MM.1S (cell line): ENCODE data around the gene ABCB8.

Experiments
- DNase-seq: peaks from one replicate; pipeline ENCODE4 v3.0.0-alpha.2; 2015
- H2AFZ ChIP-seq: fragments of 300-600 bp; sonication (generic); 2 replicates; pipeline ENCODE4 v1.6.0; 2016; ENCODE audit warnings: antibody characterized with exemption, low read length
- H3F3A ChIP-seq: fragments of 300-600 bp; sonication (generic); 2 replicates; pipeline ENCODE4 v1.6.1; 2016; ENCODE audit warnings: mild to moderate bottlenecking, antibody characterized with exemption, low read length, moderate library complexity, mixed read lengths; ENCODE audit not compliant: insufficient read depth
- H3K27ac ChIP-seq: fragments of 300-600 bp; sonication (generic); 2 replicates; pipeline ENCODE4 v1.5.1; 2016; ENCODE audit warnings: mild to moderate bottlenecking, low read length
- H3K27me3 ChIP-seq: fragments of 300-600 bp; sonication (generic); replicated peaks from 2 replicates; pipeline ENCODE4 v1.6.0; 2016; ENCODE audit warnings: low read length; ENCODE audit not compliant: insufficient read depth
- H3K36me3 ChIP-seq: fragments of 300-600 bp; sonication (generic); replicated peaks from 2 replicates; pipeline ENCODE4 v1.6.1; 2016; ENCODE audit warnings: mild to moderate bottlenecking, low read length, mixed read lengths; ENCODE audit not compliant: insufficient read depth
- H3K4me1 ChIP-seq: fragments of 300-600 bp; sonication (generic); 2 replicates; pipeline ENCODE4 v1.6.1; 2016; ENCODE audit warnings: low read length, mixed read lengths
- H3K4me2 ChIP-seq: fragments of 300-600 bp; sonication (generic); 2 replicates; pipeline ENCODE4 v1.6.0; 2016; ENCODE audit warnings: low read depth, low read length
- H3K4me3 ChIP-seq: fragments of 300-600 bp; sonication (generic); 2 replicates; pipeline ENCODE4 v1.5.1; 2016; ENCODE audit warnings: low read length, mixed read lengths
- H3K79me2 ChIP-seq: fragments of 300-600 bp; sonication (generic); 2 replicates; pipeline ENCODE4 v1.6.1; 2016; ENCODE audit warnings: mixed run types, low read length, mixed read lengths
- H3K9ac ChIP-seq: fragments of 300-600 bp; sonication (generic); 2 replicates; pipeline ENCODE4 v1.6.1; 2016; ENCODE audit warnings: low read length, mixed read lengths
- H3K9me2 ChIP-seq: fragments of 300-600 bp; sonication (generic); replicated peaks from 2 replicates; pipeline ENCODE4 v1.6.1; 2016; ENCODE audit warnings: mild to moderate bottlenecking, low read length, mixed read lengths; ENCODE audit not compliant: insufficient read depth
- H3K9me3 ChIP-seq: fragments of 300-600 bp; sonication (generic); replicated peaks from 2 replicates; pipeline ENCODE4 v1.6.1; 2016; ENCODE audit warnings: mild to moderate bottlenecking, low read length, mixed read lengths; ENCODE audit not compliant: insufficient read depth
- H4K20me1 ChIP-seq: fragments of 300-600 bp; sonication (generic); 2 replicates; pipeline ENCODE4 v1.6.1; 2016; ENCODE audit warnings: mild to moderate bottlenecking, low read length, moderate library complexity, mixed read lengths; ENCODE audit not compliant: insufficient read depth
- EZH2 ChIP-seq: fragments of 300-600 bp; sonication (generic); optimal IDR thresholded peaks from 2 replicates; pipeline ENCODE3; 2017; ENCODE audit warnings: low read depth, mild to moderate bottlenecking, antibody characterized with exemption, low read length, mixed read lengths
- EZH2phosphoT487 ChIP-seq: fragments of 300-600 bp; sonication (generic); IDR thresholded peaks from 2 replicates; pipeline ENCODE4 v1.6.1; 2018; ENCODE audit warnings: antibody characterized with exemption, low read length
- TF ChIP-seq, protein P1 (sequence below): fragments of 300-600 bp; sonication (generic); IDR thresholded peaks from 2 replicates; pipeline ENCODE4 v1.5.1; 2016; ENCODE audit warnings: antibody characterized with exemption, low read length, mixed read lengths

ABCB8 gene

DNA sequence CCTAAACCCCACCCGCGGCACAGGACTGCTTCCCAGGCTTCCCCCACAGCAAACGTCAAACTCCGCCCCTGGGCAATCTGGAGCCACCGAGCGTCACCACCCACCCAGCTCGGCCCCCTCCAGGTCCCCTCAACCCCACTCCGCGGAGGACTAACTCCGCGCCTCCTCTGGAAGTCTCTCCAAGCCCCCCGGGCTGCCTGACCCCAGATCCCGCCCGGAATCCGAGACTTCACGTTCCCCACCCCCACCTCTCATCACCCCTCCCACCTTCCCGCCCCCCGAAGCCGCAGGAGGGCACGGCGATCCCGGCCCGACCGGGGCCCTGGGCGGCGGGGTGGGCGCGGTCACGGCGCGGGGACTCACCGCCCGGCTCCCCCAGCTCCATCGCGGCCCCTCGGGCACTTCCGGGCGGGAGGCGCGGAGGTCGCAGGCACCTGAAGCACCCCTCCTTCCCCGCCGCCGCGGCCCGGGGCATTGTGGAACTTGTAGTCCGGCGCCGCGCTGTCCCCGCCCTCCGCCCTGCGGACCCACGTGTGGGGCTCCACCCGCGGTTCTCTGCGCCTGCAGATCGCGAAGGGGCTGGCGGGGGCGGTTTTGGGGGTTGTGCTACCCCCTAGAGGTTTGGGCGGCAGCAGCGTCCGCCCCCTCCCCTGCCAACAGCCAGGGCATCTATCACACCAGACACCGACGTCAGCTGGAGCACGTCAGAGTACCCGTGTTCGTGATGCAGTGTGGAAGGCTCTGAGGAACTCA lies 55.0 kb downstream of the ABCB8 start, which contains the start of gene TMUB1:
Gene TMUB1 (minus strand): TSS at position 423 of the 753 bp plus-strand sequence. CDS start 930 bp downstream, outside the sequence.
- Histone ChIP-seq H3K4me2 (peak within 1 kb of the TSS; percentile 84), H2AFZ (peak within 1 kb of the TSS; percentile 89), H3K9ac (peak within 1 kb of the TSS; percentile 83), H4K20me1 (no peaks in the 10 kb centered on the region), H3K79me2 (peaks cover 62% of the 10 kb centered on the region), H3F3A (peaks cover 23% of the 10 kb centered on the region), H3K9me2 (no peaks in the 10 kb centered on the region), H3K4me1 (peaks cover 27% of the 10 kb centered on the region), H3K36me3 (no peaks in the 10 kb centered on the region), H3K27me3 (no peaks in the 10 kb centered on the region), H3K9me3 (no peaks in the 10 kb centered on the region), H3K27ac (peak within 1 kb of the TSS; percentile 30; the same call in 1 of the 2 replicates), H3K4me3 (peak within 1 kb of the TSS; percentile 81)
- TF ChIP-seq, protein P1, sequence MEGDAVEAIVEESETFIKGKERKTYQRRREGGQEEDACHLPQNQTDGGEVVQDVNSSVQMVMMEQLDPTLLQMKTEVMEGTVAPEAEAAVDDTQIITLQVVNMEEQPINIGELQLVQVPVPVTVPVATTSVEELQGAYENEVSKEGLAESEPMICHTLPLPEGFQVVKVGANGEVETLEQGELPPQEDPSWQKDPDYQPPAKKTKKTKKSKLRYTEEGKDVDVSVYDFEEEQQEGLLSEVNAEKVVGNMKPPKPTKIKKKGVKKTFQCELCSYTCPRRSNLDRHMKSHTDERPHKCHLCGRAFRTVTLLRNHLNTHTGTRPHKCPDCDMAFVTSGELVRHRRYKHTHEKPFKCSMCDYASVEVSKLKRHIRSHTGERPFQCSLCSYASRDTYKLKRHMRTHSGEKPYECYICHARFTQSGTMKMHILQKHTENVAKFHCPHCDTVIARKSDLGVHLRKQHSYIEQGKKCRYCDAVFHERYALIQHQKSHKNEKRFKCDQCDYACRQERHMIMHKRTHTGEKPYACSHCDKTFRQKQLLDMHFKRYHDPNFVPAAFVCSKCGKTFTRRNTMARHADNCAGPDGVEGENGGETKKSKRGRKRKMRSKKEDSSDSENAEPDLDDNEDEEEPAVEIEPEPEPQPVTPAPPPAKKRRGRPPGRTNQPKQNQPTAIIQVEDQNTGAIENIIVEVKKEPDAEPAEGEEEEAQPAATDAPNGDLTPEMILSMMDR: no peak
- TF ChIP-seq EZH2 (no peak), EZH2phosphoT487 (no peak)
- DNase-seq: peak; percentile 79

DNA sequence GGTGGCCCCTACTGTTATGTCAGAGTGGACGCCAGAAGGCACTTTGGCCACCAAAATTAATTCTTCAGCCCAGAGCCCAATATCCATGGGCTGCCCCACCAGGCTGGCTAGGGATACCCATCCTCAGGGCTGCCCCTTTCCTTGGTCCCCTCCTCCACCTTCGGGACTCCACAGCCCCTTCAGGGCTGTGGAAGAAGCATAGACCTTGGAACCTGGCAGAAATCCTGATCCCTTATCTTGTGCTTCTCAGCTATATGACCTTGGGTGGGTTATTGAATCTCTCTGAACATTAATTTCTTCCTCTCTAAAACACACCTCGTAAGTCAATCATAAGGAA lies 55.5 kb downstream of the ABCB8 start:
- H3K9me2 ChIP-seq: no peaks in the 10 kb centered on the region
- H3K4me1 ChIP-seq: peaks cover 27% of the 10 kb centered on the region
- H3F3A ChIP-seq: peaks cover 23% of the 10 kb centered on the region
- H3K79me2 ChIP-seq: peaks cover 62% of the 10 kb centered on the region
- no peaks in the 10 kb centered on the region for H3K9me3 ChIP-seq
- no peaks in the 10 kb centered on the region for H3K36me3 ChIP-seq
- DNase-seq: no peak
- peak overlapping the region; percentile 83; the same call in 1 of the 2 replicates for H3K9ac ChIP-seq
- no peak overlapping the region for H3K27ac ChIP-seq
- peak overlapping the region; percentile 89 for H2AFZ ChIP-seq
- no peaks in the 10 kb centered on the region for H3K27me3 ChIP-seq
- H3K4me2 ChIP-seq: peak overlapping the region; percentile 84
- peak overlapping the region; percentile 81 for H3K4me3 ChIP-seq
- TF ChIP-seq EZH2phosphoT487 (no peak), EZH2 (no peak)
- TF ChIP-seq, protein P1: no peak
- H4K20me1 ChIP-seq: no peaks in the 10 kb centered on the region

GRCh38 chr7:151085329-151085690 lies 57.1 kb downstream of the ABCB8 start:
- no peak overlapping the region for H3K9ac ChIP-seq

More at GRCh38 chr7:151085329-151085690, 57.1 kb downstream of the ABCB8 start:
- Histone ChIP-seq H3K27ac (no peak overlapping the region), H3K4me3 (peak overlapping the region; percentile 65; the same call in 1 of the 2 replicates), H3K79me2 (peaks cover 62% of the 10 kb centered on the region), H3K4me1 (peaks cover 19% of the 10 kb centered on the region), H2AFZ (no peak overlapping the region), H3K9me3 (no peaks in the 10 kb centered on the region), H3K36me3 (no peaks in the 10 kb centered on the region), H3K9me2 (no peaks in the 10 kb centered on the region), H3K4me2 (peak overlapping the region; percentile 78), H4K20me1 (peaks cover 8% of the 10 kb centered on the region; the same call in 1 of the 2 replicates), H3K27me3 (no peaks in the 10 kb centered on the region), H3F3A (peaks cover 23% of the 10 kb centered on the region)
- TF ChIP-seq EZH2 (no peak), EZH2phosphoT487 (no peak)
- TF ChIP-seq, protein P1: no peak
- DNase-seq: no peak
